ENCODE data around the gene MSMO1.

MSMO1 gene

GRCh38 chr4:165388756-165389155 is 61.3 kb downstream of the MSMO1 start:
- TF ChIP-seq ZBTB7A (IDR thresholded peaks at IDR 0.05; ENCODE audit: low read depth), result no peak
- TF ChIP-seq FOXM1 (IDR thresholded peaks at IDR 0.05; ENCODE audit: borderline replicate concordance, low read depth), result no peak
- no peak for TF ChIP-seq CREB1 (IDR thresholded peaks at IDR 0.05; ENCODE audit: low read depth)
- TF ChIP-seq RAD21 (IDR thresholded peaks at IDR 0.05; ENCODE audit: low read depth), result no peak
- no peak for TF ChIP-seq EP300 (IDR thresholded peaks at IDR 0.05; ENCODE audit: borderline replicate concordance)
- TF ChIP-seq YY1 (IDR thresholded peaks at IDR 0.05; ENCODE audit: low read depth), result no peak
- TF ChIP-seq USF1 (IDR thresholded peaks at IDR 0.05), result no peak
- TF ChIP-seq REST (IDR thresholded peaks at IDR 0.05; ENCODE audit: low read depth), result no peak
- TF ChIP-seq TEAD4 (IDR thresholded peaks at IDR 0.05), result no peak
- no peak for TF ChIP-seq CEBPB (IDR thresholded peaks at IDR 0.05)
- no peak for TF ChIP-seq EGR1 (IDR thresholded peaks at IDR 0.05)
- no peak for TF ChIP-seq TAF1 (IDR thresholded peaks at IDR 0.05; ENCODE audit: low read depth)
- TF ChIP-seq NFIC (IDR thresholded peaks at IDR 0.05), result no peak
- TF ChIP-seq MAX (IDR thresholded peaks at IDR 0.05), result no peak
- TF ChIP-seq TCF12 (IDR thresholded peaks at IDR 0.05; ENCODE audit: low read depth), result no peak
